NOMO-1 (cell line): Measurements from ENCODE around the gene MFF.
"Not testable (repeated sequence)": the region's sequence is repeated elsewhere in the genome, so short reads cannot be mapped to it uniquely, and the experiment has no call there.

Source experiments
- DNase-seq, 2 experiments: peaks; one replicate each; lab custom pipeline; 2025; ENCODE audit not compliant: unreplicated experiment in 2 of 2; lab: John Stamatoyannopoulos, UW

MFF gene

DNA sequence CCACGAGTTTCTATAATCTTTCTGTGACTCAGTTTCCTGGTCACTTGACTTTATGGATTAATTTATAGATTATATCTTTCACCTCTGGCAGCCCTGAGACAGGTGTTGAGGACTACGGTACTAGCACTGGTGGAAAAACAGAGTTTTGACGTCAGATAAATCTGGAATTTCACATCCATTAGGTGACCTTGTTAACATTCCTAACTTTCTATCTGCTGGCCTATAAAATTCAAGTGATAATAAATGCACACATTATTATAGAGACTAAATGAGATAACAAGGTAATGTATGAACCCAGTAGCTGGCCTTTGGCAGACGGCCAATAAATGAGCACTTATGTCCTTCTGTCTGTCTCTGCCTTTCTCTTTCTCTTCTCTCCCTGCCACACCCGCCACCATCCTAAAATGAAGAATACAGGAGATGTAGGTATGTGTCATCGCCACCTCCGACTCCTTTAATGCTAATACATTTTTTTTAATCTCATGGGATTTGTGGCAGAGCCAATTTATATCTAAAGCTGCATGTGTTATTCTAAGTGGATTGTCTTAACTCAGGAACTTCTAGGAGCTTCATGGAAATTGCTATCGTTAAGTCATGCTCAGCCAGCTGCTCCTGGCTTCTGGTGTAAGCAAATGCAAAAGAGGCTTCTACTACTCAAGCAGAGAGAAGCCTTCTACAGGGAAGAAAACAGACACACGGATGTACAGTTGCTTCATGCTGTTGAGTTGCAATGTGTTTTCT is 51.8 kb downstream of the MFF start:
- peak in 1 of 2 experiments; percentile 15 for DNase-seq

DNA sequence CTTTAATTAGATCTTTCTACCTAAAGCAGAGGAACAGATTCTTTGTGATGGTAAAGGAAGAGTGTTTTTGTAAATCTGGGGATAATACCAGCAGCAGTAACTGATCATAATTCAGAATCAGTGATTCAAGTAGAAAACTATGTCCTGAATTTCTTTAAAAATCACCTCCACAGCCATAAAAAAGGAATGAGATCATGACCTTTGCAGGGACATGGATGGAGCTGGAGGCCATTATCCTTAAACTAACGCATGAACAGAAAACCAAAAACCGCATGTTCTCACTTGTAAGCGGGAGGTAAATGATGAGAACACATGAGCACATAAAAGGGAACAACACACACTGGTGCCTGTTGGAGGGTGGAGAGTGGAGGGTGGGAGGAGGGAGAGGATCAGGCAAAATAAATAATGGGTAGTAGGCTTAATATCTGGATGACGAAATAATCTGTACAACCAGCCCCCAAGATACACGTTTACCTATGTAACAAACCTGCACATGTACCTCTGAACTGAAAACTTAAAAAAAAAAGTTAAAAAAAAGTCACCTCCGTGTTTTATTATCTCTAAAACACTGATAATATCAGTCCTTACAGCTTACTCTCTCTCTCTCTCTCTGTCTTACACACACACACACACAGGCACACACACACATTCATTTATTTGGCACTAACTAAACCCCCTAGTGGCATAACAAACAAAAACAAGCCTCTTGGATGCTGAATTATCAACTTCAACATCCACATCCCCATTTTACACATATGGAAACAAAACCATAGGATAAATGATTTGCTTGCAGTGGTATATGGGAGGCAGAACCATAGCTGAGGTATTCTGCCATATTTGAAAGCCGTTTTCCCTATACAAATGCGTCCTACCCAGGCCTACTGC is 52.7 kb downstream of the MFF start:
- DNase-seq, result peak; percentile 3 to 14

DNA sequence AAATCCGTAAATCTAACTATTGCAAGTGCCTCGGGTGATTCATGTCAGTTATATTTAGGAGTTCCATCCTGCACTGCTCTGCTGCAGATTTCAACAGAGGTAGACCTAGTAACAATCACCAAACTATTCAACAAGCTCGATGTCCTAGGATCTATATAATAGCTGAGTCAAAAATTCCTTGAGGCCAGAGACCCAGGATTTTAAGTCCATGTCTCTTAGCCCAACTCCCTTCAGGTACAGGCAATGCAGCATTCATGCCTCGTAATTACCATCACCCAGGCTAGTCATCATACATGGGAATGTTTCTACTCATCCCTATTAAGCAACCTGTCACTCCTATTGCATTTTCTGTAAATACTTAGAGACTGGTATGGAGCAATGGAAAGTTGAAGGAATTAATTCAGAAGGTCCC is 53.3 kb downstream of the MFF start:
- DNase-seq, result no peak

DNA sequence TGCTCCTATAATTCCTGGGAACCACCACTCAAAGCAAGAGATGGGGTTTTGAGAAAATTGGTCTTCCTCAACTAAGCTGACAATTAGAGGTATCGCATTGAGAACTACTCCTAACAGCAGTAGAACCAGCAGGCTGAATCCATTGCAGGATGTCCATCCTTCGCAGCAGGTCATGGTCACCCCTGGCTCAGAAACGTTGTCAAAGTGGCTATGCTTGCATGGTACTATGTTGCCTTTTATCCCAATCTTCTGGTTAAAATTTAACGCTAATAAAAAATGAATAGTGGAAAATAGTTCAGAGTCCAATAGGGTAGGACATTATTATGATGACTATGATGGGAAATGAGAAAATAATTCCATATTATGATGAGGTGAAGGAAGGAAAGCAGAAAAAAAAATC is 54.0 kb downstream of the MFF start, which contains the start of gene TM4SF20:
TSS of gene TM4SF20 (minus strand) at position 212 of the 400 bp plus-strand sequence. CDS start at position 174, 38 bp downstream.
- DNase-seq, result no peak

DNA sequence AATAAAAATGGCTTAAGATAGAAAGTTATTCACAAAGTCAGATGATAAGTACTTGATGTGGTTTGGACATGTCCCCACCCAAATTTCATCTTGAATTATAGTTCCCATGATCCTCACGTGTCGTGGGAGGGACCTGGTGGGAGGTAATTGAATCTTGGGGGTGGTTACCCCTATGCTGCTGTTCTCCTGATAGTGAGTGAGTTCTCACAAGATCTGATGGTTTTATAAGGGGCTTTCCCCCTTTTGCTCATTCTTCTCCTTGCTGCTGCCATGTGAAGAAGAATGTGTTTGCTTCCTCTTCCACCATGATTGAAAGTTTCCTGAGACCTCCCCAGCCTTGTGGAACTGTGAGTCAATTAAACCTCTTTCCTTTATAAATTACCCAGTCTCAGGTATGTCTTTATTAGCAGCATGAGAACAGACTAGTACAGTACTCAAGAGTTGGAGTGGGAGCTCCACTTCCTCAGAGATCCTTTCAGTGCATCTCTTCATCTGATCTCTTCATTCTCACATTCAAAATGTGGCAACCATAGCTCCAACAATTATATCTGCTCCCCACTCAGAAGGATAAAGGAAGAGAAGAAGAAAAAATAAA is 57.3 kb downstream of the MFF start:
- not testable (repeated sequence) for DNase-seq

DNA sequence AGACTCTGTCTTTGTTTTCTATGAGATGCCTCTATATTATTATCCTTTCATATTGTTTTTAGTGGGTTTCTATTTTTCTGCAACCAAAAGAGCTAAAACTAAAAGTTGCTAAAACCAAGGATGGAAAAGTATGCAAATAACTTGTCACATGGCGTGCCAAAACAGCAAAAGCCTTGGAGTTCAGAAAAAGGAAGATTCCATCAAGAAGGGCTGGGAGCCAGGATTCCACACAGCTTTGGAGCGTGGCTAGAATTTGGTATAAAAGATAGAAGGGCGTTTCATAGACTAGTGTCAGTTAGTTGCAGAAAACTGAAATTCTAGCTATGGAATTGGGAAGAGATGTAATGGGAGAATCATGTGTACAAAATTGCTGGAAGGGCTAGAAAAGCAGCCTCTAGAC is 58.6 kb downstream of the MFF start:
- no peak for DNase-seq

DNA sequence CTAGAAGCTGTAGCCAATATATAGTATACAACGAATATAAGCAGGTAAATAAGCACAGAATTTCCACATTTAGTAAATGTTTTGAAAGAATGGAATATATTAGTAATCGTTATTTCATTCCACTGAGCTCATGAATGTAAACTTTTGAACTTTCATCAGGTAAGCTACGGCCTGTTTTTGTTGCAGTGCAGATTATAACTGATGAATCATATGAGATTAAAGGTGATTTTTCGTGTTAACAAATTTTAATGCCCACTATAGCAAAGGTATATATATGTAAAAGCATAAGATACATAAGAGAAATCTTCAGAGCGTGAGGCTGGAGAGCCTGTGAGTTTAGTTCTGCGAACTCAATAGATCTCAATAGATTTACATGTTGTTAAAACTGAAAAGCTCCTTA is 61.6 kb downstream of the MFF start:
- DNase-seq, result no peak

DNA sequence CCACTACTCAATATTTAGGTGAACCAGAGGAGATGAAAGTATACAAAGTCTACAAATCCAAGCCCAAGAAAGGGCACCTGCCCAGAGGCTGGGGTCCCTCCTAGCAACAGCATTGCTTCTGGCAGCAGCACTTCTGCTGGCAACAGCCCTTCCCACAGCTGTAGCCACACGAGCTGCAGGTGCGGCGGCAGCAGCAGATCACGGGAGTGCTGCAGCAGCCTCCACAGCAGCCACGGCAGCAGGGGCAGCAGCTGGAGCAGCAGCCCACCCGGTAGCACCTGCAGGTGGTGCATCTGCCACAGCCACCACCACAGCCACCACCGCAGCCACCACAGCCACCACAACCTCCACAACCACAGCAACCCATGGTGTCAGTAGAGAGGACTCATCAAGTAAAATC is 62.5 kb downstream of the MFF start, which contains the start of gene SCYGR1:
TSS of gene SCYGR1 (minus strand) at position 367 of the 400 bp plus-strand sequence. CDS start at position 367, 0 bp downstream.
- not testable (repeated sequence) for DNase-seq

DNA sequence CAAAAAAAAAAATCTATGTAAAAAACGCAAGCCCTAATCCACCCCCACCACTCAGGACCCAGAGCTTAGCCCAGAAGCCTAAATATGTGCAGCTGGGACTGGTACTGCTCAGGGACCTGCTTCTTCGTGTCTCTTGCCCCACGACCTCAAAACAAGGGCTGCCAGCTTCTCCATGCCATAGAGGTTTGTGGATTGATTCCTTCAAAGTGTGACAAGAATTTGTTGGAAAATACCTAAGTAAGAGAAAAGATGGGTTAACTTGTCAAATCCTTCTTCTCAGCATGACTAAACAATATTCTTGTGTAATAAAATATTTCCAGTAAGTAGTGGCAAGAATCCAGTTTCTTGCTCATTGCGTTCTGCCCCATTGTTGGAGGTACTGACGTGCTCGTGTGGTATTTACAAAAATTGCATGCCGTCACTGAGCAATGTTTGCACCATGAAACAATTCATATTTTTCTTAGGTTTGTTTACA is 63.5 kb downstream of the MFF start:
- no peak for DNase-seq

DNA sequence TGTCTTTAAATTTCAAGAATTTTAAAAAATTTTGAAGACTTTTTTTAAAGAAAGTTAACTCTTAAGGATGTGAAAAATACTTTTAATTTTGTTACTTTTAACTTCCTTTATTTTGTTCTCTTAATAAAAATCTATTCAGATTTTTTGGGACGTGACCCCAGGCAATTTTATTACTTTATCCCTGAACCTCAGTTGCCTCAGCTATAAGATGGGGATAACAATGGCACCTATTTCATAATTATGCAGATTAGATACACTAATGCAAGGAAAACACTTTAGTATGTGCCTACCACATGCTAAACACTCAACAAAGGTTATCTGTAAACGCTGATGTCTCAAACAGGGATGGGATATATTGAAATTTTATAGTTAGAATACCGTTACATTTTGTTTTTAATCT is 64.2 kb downstream of the MFF start:
- DNase-seq, result no peak

DNA sequence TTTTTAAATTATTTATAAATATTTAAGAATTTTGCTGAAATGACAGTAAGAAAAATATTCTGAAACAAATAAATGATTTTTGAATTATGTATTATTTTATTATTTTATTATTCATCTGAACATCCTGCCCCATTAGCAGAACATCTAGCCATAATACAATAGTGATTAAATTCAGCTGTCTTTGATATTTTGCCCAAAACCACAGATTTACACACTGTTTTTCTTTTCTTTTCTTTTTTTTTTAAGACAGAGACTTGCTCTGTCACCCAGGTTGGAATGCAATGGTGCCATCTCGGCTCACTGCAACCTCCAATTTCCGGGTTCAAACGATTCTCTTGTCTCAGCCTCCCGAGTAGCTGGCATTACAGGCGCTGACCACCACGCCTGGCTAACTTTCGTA is 64.6 kb downstream of the MFF start:
- DNase-seq, result no peak

DNA sequence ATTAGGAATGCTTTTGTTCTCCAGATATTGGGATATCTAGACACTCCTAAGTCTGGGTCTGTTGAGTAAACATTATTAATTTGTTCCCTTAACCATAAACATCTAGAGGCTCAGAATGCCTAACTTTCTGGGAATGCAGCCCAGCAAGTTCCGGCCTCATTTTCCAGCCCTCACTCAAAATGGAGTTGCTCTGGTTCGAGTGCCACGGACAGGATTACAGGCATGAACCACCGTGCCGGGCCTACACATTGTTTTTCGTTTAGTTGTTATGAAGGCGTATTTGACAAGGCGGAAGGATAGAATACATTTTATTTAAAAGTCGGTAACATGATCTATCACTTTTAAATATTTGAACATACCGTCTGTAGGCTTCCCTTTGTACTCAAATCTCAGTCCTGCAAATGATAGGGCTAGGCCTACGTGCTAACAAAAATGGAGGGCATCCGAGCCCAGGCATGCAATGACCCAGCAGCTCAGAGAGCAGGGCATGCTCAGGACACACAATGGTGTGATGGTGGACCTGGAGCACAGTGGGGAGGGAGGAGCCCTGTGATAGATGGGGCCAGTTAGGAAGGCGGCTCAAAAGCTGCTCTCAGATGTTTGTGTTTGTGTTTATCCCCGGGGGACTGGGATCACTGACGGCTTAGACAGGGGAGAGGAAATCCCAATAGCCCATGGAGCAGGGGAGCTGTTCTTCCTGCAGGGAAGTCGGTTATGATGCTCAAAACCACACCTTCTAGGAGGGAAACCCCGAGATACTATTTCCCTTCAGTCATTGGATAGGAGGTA is 65.6 kb downstream of the MFF start:
- DNase-seq, result no peak

DNA sequence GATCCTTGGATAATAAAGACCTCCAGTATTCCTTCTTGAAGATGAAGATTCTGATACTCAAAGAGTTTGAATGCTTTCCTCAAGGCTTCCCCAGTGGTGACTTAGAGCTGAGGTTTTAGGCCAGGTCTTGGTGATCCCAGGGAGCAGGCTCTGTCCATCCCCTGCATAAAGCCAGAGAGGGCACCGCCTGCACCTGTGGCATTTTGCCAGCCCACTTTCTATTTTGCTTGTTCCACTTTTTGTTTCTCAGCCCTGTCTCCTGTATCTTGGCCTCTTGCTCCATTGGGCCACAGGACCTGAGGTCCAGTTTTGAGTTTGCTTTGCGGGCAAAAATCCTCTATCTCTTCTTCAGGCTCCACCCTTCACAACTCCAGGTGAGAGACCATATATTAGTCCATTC is 69.3 kb downstream of the MFF start:
- DNase-seq, result no peak

DNA sequence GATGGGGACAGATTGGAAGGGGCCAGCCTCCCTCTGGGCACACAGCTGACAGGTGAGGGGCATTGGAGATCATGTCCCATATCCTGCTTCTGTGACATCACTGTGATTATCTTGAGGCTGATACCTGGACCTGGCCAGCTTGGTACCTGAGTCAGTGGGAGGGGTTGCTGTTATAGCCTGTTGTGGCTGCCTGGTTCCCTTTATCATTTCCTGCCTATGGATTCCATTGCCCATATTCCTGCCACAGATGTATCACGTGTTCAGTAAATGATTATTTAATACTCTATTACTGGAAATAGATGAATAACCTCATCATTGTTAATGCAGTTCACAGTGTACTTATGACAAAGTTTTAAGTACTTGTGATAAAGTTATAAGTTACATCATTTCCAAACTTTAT is 70.5 kb downstream of the MFF start:
- no peak for DNase-seq

DNA sequence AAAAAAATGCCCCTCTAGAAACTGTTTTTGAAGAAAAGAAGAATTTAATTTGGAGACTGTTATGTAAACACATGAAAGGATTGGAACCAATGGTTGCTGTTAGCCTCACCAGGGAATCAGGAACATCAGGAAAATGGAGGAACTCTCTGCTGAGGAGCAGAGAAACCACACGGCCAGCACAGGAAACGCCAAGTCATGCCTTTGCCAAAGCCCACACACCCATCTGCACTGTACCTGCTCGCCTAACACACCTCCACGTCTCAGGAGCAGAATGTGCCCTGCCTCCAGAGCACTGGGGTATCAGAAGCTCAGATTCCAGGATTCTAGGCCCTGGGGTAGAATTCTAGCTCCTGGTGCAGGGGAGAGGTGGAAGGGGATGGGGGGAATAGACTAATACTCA is 72.5 kb downstream of the MFF start:
- no peak for DNase-seq

DNA sequence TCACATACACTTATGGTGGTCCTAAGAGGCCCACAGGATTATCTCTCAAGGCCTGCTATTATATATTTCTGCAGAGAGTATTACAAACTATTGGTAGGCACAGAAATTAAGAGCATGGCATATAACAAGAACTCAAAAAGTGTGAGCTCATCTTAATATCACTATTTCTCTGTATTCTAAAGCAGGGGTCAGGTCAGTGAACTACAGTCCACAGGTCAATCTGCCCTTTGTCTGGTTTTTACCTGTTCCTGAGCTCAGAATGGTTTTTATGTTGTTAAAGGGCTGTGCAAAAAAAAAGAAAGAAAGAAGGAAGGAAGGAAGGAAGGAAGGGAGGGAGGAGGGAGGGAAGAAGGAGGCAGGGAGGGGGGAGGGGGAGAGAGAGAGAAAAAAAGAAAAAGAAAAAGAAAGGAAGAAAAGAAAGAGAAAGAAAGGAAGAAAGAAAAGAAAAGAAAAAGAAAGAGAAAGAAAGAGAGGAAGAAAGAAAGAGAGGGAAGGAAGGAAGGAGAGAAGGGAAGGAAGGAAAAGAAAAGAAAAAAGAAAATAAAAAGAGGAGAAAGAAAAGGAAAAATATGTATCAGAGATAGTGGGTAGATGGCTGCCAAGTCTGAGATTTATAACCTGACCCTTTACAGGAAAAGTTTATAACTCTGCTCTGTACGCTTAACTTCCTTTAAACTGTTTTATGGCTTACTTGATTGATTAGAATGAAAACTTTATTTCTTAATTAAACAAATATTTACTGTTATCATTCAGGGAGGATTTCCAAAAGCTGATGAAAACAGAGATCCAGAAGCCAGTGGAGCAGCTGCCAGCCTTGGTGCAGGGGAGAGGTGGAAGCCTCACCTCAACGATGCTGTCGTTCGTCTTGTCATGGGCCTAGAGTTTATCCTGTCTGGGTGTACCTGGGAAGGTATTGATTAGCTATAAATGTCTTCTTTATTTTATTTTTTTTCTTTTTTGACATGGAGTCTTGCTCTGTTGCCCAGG is 73.9 kb downstream of the MFF start:
- DNase-seq, result no peak

DNA sequence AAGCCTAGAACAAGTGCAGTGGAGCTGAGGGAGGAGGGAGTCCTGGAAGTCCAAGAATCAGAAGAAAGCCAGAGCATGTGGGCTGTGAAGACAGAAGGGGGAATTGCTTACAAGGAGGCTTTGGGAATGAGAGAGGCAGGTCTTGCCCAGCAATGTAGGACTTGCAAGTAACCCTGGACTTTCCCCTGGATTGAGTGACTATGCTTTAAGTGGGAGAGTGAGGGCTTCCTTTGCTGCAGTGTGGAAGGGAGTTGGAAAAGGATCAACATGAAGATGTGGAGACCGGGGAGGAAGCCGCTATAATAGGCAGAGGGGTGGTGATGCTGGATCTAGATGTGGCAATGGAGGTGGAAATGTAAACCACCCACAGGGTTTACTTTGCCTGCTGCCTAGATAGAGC is 76.5 kb downstream of the MFF start:
- DNase-seq, result no peak

DNA sequence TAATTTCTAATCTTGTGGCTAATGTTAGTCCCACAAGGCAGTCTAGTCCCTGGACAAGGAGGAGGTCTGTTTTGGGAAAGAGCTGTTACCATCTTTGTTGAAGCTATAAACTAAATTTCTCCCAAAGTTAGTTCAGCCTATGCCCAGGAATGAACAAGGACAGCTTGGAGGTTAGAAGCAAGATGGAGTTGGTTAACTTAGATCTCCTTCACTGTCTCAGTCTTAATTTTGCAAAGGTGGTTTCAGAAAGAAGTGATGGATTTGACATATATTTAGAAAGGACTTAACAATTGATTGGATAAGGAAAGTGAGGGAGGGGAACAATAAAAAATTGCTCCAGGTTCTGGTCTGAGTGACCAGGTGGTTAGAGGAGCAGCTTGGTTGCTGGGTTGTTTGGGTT is 77.3 kb downstream of the MFF start:
- no peak for DNase-seq

DNA sequence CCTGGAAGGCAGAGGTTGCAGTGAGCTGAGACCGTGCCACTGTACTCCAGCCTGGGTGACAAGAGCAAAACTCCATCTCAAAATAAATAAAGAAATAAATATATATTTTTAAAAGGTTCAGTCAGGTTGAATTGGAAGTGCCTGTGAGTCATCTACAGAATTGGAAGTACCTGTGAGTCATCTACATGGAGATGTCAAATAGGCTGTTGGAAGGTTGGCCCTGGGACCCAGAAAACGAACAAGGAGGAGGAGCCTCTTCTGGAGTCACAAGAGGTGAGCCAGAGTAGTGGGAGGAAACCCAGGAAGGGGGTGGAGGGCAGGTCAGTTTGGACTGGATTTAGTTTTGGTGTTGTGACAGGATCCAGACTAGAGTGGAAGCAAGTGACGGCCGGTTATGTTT is 77.9 kb downstream of the MFF start:
- no peak for DNase-seq
